K562 treated with DMSO at 1 percent for 12 hours (cell line): ENCODE data around the gene SPEF1. TPM values are rescaled to one million over a fixed set of nuclear protein-coding genes. Genes with fewer than 3 reads are reported as not detected.

ENCODE experiments used
- total RNA-seq: library from RNA; unstranded; fragments of 300-600 nt; gene quantifications from 2 replicates; pipeline ENCODE4 v1.2.3, GENCODE V29; 2022; ENCODE audit not compliant: insufficient read depth

Gene SPEF1, protein sequence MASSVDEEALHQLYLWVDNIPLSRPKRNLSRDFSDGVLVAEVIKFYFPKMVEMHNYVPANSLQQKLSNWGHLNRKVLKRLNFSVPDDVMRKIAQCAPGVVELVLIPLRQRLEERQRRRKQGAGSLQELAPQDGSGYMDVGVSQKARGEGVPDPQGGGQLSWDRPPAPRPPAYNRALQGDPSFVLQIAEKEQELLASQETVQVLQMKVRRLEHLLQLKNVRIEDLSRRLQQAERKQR
- total RNA-seq, result 0.43 TPM in 1 of 2 replicates, not detected in the other

DNA sequence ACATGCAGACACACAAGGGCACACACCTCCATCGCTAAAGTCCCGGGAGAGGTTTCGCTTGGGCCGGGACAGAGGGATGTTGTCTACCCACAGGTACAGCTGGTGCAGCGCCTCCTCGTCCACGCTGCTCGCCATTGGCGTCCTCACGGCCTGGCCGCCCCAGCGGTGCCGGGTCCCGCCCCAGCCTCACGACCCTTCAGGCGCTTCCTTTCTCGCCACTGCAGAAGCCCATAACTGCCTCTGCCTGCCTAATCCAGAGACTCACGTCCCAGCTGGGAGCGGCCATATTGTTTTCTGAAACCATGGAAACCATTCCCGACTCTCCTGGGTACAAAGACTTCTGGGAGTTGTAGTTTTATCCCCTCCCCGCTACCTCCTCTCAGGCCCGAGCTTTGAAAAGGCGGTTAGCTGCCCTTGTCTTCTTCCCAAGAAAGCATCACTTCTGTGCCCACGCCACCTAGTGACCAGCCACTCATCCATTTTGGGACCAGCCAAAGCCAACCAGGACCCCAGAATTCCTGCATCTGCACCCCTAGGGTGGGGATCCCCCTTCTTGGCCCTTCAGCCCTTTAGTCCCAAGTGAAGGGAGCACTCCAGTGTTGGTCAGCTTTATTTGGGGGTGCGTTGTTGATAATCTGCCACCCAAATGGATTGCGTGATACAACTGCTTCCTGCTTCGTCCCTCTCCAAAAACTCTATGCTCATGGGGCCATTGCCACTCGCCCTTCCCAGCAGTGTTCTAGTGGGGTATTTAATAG is at the start of gene SPEF1:
Gene SPEF1, minus strand, starts transcription at position 296 of the 758 bp plus-strand sequence. Its CDS starts 161 bp downstream, at position 135.

GRCh38 chr20:3820048-3820900 is 39.0 kb upstream of the SPEF1 start, which contains the start of gene AP5S1:
Gene AP5S1 (plus strand): TSS chr20:3820547. CDS start chr20:3822118, 1,571 bp downstream.

DNA sequence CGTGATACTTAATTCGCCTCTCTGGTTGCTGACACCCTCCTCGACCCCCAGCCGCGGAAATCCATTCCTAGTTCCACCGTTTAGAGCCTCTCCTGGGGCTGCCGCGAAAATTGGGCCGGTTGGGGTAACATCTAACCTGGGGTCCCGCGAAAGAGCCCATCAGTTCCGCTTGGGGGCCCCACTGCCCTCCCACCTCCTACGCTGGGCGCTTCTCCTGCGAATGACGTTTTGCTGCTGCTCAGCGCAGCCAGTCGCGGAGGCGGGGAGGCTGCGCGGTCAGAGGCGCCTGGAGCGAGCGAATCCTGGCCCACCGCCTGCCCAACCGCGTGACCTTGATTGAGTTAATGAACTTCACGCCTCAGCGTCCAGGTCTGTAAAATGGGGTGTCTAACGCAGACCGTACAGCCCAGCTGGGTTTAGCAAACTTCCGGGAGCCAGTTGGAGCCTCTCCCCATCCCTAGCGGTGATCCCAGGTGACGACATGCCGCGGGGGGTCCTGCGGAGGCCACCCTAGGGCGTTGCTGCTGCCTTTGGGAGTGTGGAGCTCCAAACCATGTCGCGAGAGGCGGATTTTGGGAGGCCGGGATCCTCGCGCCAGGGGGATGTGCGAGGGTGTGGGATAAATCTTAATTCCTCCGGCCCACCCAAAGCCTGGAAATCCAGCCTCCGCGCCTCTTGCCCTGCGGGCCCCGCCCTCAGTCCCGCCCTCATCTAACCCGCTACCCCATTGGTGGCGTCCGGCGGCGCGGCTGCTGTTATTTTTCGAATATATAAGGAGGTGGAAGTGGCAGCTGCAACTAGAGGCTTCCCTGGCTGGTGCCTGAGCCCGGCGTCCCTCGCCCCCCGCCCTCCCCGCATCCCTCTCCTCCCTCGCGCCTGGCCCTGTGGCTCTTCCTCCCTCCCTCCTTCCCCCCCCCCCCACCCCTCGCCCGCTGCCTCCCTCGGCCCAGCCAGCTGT is 14.5 kb upstream of the SPEF1 start, which contains the start of gene CDC25B:
Gene CDC25B, plus strand, starts transcription at position 800 of the 958 bp plus-strand sequence. CDS start 222 bp downstream, outside the sequence.

DNA sequence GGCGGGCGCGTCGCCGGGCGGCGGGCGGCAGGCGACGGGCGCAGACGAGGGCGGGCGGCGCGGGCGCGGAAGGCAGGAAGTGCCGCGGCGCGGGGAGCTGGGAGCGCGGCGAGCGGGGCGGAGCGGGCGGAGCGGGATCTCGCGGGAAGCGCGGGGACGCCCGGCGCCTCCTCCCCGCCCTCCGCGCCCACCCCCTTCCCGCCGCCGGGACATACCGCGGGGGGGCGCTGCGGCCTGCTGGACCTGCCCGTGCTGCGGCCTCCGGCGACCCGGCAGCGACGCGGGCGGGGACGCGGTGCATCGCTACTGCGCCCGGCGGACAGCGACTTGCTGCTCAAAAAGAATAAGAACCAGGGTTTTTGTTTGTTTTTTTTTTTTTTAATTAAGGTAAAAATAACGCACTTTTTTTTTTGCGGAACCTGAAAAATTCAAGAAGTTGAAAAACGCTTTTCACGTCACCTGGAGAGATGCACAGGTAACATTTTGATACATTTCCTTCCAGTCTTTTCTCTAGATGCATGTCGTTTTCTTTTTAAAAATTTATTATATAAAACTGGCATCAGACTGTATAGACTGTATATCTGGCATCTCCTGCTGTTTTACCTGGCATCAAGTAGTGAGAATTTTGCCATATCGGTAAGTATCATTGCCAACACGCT is 5.5 kb upstream of the SPEF1 start, which contains the start of gene CENPB:
Gene CENPB, minus strand, starts transcription at position 76 of the 659 bp plus-strand sequence. CDS start 257 bp downstream, outside the sequence.

DNA sequence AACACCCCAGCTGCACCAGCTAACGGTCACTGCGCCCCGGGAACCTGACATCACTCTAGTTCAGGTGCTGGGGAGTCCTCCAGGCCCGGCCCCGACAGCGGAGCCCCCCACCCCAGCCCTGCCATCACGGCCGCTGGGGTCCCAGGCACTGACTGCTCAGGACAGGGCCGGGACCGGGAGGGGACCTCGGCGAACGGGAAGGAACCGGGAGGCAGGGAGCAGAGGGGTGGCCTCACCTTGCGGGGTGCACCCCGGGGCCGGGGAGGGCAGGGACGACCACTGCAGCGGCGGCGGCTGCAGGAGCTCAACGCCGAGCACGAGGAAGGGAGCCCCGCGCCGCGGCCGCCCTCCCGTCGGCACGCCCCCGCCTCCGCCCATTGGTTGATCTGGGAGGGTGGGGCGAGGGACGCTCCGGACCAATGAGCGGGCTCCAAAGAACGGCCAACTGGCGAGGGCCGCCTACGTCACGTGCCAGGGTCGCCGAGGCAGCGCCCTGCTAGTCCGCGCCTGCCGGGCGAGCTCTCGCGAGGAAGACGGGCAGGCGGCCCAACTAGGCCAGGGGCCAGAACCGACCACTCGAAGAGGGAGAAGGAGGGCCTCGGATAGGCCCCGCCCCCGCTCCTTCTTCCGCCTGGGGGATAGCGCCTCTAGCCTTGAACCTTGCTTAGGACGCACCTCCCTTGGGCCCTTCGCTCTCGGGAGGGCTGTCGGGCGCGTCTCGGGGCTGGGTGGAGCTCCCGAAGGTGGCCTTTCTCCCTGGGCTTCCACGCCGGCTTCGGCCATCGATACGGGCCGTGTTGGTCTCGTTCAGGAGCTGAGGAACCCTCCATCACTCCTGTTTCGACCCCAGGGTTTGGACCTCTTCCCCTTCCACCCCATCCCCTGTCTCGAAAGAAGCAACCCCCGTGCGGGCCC is 13.6 kb downstream of the SPEF1 start, which contains the start of gene ADISSP:
Gene ADISSP, minus strand, starts transcription at position 327 of the 915 bp plus-strand sequence. CDS start 7,653 bp downstream, outside the sequence.

DNA sequence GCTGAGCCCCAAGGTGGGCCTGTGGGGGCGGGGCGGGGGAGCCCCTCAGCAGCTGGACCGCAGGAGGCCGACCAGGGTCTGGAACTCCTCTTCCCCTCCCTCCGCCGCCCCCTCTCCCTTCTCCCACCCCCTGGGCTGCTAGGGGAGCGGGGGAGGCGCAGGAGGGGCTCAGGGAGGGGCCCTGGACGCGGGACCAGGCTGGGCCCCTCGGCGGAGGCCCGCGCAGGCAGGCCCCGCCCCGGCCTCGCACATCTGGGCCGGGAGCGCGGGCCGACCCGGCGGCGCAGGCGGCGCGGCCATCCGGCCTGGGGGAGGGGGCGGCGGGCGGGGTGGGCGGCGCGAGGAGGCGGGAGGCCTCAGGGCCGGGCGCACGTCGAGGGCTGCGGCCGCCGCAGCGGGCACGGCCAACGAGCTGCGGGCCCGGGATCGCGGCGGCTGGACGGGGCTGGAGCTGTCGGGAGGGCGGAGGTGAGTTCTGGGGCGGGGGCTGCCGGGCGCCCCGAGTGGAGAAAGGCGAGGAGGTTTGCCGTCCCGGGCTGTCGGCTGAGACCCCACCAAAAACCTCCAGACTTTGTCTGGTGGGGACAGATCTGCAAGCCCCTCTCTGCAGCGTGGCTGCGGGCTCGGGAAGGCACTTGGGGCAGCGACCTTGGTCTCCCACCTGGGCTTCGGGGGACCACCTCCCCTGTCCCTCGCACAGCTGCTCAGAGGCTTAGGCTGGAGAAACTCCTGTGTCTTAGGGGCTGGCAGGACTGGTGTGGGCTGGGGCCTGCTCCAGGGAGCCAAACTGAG is 48.7 kb downstream of the SPEF1 start, which contains the start of gene HSPA12B:
Gene HSPA12B, plus strand, starts transcription at position 359 of the 792 bp plus-strand sequence. CDS start 5,990 bp downstream, outside the sequence.

Other genes with a start within 250 kb of the SPEF1 start
- not detected in 2 replicates for gene GFRA4, start 118.0 kb downstream of the SPEF1 start, total RNA-seq
- not detected in 2 replicates for gene ADAM33, start 99.4 kb downstream of the SPEF1 start, total RNA-seq
- gene SIGLEC1, start 68.8 kb downstream of the SPEF1 start, total RNA-seq, result not detected in 2 replicates
- gene HSPA12B, start 48.8 kb downstream of the SPEF1 start, total RNA-seq, result 0.20 TPM in 1 of 2 replicates, not detected in the other
- gene ADISSP, start 13.7 kb downstream of the SPEF1 start, total RNA-seq, result 25.3 and 26.4 TPM in 2 replicates
- 46.0 and 46.5 TPM in 2 replicates for gene CENPB, start 5.3 kb upstream of the SPEF1 start, total RNA-seq
- gene CDC25B, start 14.9 kb upstream of the SPEF1 start, total RNA-seq, result 26.9 and 51.7 TPM in 2 replicates
- gene AP5S1, start 39.1 kb upstream of the SPEF1 start, total RNA-seq, result 7.1 and 9.7 TPM in 2 replicates
- 7.1 and 20.2 TPM in 2 replicates for gene MAVS, start 65.4 kb upstream of the SPEF1 start, total RNA-seq
- gene PANK2, start 107.9 kb upstream of the SPEF1 start, total RNA-seq, result 25.4 and 35.5 TPM in 2 replicates
- gene RNF24, start 234.1 kb upstream of the SPEF1 start, total RNA-seq, result 10.2 and 40.5 TPM in 2 replicates